Stimulated activated CD8-positive, alpha-beta memory T cell treated with anti-CD3 and anti-CD28 coated beads, Interleukin-15, amount 100 ng/mL, for 1 hour (primary cell): ENCODE measurements around the gene MGST2.

Experiments
- DNase-seq: peaks from one replicate; pipeline ENCODE4 v3.0.0-alpha.2; 2020; ENCODE audit warnings: low read depth

Gene MGST2

DNA sequence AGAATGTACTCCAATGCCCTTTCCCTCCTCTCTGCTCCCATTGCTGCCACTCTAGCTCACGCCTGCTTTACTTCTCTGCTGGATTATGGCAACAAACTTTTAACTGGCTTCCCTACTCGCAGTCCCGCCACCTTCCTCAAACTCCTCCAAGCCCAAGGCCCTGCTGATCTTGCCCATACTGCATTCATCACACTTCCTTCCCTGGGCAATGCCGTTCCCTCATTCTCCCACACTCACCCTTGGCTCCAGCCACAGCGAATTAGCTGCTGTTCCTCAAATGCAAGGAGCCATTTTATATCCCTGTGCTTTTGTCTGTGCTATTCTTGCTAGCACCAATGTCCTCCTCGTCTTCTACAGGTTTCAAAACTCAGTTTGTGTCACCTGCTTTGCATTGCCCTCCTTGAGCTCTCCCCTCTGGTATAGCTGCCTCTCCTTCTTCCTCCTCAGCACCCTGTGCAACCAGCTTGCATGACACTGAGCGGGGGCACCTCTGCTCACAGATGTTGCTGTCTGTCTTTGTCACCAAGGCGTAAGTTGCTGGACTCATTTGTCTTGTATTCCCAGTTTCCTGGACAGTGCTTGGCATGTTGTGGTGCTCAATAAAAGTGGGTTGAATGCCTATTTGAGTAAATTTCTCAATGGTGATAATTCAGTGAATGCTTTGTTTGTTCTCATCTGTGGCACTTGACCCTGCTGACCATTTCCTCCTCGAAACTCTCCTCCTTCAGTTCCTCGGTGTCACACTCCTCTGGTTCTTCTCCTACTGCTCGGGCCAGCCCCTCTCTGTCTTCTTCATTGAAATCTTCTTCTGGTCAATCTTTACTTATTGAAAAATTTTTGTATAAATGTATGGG is 22.4 kb upstream of the MGST2 start:
- no peak for DNase-seq

DNA sequence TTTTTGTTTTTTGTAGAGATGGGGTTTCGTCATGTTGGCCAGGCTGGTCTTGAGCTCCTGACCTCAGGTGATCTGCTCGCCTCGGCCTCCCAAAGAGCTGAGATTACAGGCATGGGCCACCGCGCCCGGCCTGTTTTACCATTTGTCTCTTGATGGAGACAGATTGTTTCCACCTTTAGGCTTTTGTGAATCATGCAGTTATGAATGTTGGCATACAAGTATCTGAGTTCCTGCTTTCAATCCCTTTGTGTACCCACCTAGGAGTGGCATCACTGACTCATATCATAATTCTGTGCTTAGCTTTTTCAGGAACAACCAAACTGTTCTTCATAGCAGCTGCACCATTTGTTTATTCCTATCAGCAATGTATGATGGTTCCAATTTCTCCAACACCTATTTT is 20.2 kb upstream of the MGST2 start:
- no peak for DNase-seq

DNA sequence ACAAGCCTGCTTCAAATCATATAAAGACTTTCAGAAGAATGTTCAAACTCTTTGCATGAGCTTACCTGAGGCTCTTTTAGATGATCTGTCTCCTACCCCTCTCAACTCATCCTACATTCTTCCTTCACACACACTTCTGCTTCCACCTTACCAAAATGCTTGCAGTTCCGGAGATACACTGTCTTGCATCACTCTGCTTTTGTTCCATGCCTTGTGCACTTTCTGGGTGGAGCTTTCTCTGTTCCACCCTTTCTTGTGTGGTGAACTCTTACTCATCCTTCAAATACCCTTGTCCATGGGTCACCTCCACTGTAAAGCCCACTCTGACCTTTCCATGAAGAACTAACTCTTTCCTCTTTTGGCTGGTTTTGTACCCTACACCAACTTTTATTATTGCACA is 18.4 kb upstream of the MGST2 start:
- DNase-seq = no peak

GRCh38 chr4:139647952-139648351 is 17.7 kb upstream of the MGST2 start:
- DNase-seq = no peak

GRCh38 chr4:139651282-139652194 is 14.1 kb upstream of the MGST2 start:
- DNase-seq = peak; percentile 40

DNA sequence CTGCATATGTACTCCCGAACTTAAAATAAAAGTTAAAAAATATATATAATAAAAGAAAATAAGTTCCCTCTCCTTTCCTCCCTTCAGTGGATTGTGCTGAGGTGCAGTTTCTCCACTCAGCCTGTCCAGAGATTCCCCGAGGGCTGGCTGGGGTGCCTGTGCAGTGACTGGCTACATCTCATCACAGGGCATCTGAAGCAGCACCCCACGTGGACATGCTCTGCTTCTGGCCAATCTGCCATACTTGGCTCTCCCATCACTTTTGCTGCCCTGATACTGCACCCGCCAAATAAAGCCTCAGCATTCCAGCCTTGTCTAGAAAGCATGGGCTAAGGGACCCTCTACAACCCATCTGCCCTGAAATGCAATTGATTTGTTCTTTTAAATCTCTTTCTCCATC is 11.1 kb upstream of the MGST2 start:
- DNase-seq = no peak

DNA sequence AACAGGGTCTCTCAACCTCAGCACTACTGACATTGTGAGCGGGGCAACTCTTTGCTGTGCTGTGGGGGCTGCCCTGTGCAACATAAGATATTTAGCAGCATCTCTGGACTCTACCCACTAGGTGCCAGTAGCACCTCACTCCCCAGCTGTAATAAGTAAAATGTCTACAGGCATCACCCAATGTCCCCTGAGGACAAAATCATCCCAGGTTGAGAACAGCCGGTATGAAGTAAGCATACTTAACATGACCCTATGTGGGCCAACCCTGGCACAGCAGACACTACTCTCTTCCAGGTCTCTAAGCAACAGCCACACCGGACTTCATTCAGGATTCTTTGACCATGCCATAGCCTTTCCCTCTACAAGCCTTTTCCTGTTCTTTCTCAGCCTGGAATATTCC is 10.5 kb upstream of the MGST2 start:
- DNase-seq = no peak

GRCh38 chr4:139656614-139657486 is 8.8 kb upstream of the MGST2 start:
- DNase-seq = no peak

DNA sequence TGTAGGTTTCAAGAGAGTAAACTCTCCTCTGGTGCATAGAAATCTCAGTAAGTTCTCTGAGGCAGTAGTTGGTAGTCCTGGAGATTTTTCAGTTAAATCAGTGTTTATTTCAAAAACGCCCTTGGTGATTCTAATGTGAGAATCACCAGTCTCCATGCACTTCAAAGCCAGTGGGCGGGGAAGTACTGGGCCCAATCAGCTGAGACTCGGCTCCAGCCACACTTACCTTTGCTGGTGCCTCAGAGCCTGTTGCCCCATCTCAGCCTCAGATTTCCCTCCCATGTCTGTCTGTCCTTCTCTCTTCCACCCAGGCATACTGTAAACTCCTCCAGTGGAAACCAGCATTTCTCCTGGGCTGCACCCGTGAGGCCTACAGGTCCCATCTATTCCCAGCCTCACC is 7.4 kb upstream of the MGST2 start:
- DNase-seq = no peak

DNA sequence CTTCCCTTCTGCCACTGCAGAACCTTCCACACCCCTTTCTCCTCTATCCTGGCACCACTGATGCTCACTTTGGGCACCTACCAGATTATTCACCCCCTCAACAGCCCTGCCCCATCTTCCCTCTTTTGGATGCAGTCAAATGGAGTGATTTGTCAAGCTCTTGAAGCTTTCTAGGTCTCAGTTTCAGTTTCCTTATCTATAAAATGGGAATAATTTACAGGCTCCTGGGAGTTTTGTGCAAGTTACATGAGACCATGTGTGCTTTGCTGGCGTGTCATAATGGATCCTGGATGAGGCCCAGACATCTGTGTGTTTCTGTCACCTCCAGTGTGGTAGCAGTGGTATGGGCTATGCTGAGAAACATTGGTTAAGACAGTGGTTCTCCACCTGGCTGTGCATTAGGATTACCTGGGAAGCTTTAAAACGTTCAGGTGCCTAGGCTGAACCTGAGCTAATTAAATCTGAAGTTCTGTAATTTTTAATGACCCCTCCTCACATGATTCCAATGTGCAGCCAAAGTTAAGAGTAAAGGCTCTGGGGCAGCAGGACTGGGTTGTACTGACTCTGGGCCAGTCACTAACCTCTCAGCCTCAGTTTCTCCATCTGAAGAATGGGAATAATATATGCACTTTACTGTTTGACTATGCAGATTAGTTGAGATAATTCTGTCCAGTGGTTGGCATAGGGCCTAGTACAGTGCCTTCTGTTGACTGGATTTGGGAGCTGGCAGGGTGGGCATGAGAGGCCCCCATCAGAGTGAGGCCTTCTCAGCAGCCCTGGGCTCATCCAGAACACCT is 6.8 kb upstream of the MGST2 start:
- DNase-seq = no peak

DNA sequence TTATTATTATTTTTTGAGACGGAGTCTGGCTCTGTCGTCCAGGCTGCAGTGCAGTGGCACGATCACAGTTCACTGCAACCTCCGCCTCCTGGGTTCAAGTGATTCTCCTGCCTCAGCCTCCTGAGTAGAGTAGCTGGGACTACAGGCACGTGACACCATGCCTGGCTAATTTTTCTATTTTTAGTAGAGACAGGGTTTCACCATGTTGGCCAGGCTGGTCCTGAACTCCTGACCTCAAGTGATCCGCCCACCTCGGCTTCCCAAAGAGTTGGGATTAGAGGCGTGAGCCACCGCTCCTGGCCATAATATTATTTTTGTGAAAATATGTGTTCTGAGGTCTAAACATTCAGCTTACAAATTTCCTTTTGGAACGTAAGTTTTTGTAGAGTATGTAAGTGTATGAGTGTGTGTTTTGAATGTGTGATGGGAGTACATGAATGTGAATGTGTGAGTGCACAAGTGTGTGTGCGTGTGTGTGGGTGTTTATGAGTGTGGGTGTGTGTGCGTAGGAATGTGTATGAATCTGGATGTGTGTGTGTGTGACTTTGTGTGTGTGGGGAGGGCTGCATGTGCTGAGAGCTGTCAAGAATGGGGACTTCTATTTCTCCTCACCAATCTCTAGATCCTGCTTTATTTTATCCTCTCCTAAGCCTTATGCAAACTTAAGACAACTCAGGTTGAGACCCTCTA is 5.7 kb upstream of the MGST2 start:
- DNase-seq = no peak

DNA sequence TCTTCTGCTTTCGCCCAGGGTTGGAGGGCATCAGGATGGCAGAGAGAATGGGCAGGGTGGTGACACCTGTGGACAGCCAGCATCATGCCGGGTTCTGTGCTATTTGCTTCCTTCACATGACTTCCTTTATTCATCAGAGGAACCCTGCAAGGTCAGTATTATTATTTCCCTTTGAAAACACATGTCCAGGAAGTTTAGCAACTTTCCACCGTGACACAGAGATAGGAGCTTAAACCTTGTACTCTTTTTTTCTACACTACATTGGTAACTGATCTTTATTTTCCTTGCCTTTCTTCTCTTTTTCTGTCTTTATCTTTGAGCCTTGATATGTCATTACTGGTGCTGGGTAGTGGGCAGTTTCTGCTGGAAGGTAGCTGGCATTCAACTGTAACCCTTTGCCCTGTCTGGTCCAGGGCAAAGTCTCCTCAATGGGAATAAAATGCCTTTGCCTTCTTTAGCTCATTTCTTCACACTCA is 5.0 kb upstream of the MGST2 start:
- no peak for DNase-seq

GRCh38 chr4:139663561-139664138 is 2.0 kb upstream of the MGST2 start:
- no peak for DNase-seq

DNA sequence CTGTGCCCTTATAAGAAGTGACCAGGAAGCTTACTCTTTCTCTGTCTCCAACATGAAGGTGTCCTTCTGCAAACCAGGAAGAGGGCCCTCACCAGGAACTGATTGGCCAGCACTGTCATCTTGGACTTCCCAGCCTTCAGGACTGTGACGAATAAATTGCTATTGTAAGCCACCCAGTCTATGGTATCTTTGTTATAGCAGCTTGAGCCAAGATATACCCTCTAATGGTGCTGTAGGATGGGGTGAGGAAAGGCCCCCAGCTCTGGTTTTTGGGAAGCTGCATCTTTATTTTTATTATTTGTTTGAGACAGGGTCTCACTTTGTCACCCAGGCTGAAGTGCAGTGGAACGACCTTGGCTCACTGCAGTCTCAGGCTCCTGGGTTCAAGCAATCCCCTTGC is 1.2 kb upstream of the MGST2 start:
- no peak for DNase-seq

DNA sequence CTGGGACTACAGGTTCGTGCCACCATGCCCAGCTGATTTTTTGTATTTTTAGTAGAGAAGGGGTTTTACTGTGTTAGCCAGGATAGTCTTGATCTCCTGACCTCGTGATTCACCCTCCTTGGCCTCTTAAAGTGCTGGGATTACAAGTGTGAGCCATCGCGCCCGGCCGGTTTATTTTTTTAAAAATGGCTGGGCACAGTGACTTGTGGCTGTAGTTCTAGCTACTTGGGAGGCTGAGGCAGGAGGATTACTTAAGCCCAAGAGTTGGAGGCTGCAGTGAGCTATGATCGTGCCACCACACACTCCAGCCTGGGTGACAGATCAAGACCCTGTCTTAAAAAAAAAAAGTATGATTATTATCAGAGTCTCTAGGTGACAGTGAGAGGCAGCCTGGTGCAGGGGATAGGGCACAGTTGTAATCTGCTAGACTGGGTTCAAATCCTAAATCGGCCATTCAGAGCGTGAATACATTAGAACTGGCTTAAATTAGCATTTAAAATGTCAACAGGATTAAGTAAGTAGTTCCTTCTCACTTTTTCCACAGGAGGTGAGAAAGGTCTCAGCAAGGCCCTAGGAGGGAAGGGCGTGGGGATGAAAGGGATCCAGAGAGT is 435 bp upstream of the MGST2 start:
- no peak for DNase-seq

DNA sequence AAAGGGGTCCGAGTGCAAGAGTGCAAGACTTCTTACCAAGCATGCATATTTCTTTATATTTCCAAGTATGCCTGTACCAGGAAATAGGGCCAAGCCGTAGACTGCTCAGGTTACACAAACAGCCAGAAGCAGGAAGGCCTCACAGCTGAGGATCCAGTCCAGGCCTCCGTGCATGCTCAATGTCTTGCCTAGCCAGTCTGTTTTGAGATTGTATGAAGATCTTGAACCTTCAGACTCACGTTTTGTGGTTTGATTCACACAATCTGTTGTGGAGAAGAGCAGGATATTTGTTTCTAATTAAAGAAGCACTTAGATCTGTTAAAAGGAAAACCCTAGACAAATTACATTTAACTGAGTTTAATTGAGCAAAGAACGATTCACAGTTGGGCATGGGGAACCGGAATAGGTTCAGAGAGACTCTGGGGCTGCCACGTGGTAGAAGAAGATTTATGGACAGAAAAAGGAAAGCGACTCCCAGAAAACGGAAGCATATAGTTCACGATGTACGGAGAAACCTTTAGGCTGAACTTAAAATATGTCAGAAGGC is 1.2 kb downstream of the MGST2 start:
- DNase-seq = no peak

DNA sequence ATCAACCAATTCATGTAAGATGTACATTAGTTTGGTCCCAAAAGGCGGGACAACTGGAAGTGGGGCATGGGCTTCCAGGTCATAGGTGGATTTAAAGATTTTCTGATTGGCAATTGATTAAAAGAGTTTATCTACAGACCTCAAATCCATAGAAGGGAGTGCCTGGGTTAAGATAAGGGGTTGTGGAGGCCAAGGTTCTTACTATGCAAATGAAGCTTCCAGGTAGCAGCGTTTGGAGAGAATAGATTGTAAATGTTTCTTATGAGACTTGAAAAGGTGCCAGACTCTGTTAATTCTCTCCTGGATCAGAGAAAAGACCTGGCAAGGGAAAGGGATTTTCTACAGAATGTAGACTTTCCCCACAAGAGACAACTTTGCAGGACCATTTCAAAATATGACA is 2.4 kb downstream of the MGST2 start:
- DNase-seq = no peak

GRCh38 chr4:139668658-139669201 is 3.1 kb downstream of the MGST2 start:
- DNase-seq = no peak

DNA sequence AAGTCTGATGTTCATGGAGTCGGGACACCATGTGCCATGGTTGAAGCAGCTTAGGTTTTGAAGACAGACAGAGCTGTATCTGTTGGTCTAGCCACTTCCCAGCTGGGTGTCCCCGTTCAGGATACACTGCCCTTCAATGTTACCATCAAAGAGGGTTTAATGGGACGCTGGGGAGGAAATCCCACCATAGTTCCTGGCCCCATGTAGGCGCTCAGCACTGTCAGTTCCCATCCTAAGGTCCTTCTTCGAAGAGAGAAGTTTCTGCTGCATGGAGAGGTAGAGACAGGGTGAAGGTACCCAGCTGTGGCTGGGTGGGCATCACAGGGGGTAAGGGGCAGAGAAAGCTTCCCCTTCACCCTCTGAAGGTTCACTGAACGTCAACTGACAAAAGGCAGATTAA is 3.7 kb downstream of the MGST2 start:
- no peak for DNase-seq
